SK-N-SH treated with all-trans-retinoic acid at 6 μM for 48 hours (cell line): ENCODE data around the gene NPAS3.

ENCODE experiments used
- ARNTL ChIP-seq: fragments of 450-650 bp; formaldehyde crosslinking; IDR thresholded peaks from 2 replicates; pipeline ENCODE4 v1.5.0; 2020; ENCODE audit warnings: low read depth, mild to moderate bottlenecking, moderate library complexity, borderline replicate concordance
- ESRRG ChIP-seq: fragments of 250-450 bp; sonication (Bioruptor Pico); IDR thresholded peaks from 2 replicates; pipeline ENCODE4 v1.6.1; 2021; ENCODE audit warnings: mild to moderate bottlenecking
- ISL1 ChIP-seq: fragments of 250-450 bp; sonication (Bioruptor Pico); IDR thresholded peaks from 2 replicates; pipeline ENCODE4 v2.1.2; 2022; ENCODE audit warnings: mild to moderate bottlenecking, moderate library complexity
- PPARA ChIP-seq: fragments of 250-450 bp; sonication (Bioruptor Pico); IDR thresholded peaks from 2 replicates; pipeline ENCODE4 v1.5.0; 2020; ENCODE audit warnings: mild to moderate bottlenecking, borderline replicate concordance
- RARB ChIP-seq: fragments of 250-450 bp; sonication (Bioruptor Pico); IDR thresholded peaks from 2 replicates; pipeline ENCODE4 v1.8.0; 2021; ENCODE audit warnings: mild to moderate bottlenecking, moderate library complexity
- SNAI2 ChIP-seq: fragments of 250-450 bp; sonication (Bioruptor Pico); IDR thresholded peaks from 2 replicates; pipeline ENCODE4 v1.5.0; 2020; ENCODE audit warnings: mild to moderate bottlenecking, moderate library complexity
- ZC3H10 ChIP-seq: fragments of 250-450 bp; sonication (Bioruptor Pico); IDR thresholded peaks from 2 replicates; pipeline ENCODE4 v1.5.1; 2021; ENCODE audit warnings: mild to moderate bottlenecking, moderate library complexity
- ZFP3 ChIP-seq: fragments of 250-450 bp; sonication (Bioruptor Pico); IDR thresholded peaks from 2 replicates; pipeline ENCODE4 v1.5.0; 2020; ENCODE audit warnings: mild to moderate bottlenecking, moderate library complexity
- ZNF70 ChIP-seq: fragments of 450-650 bp; formaldehyde crosslinking; IDR thresholded peaks from 2 replicates; pipeline ENCODE4 v1.5.0; 2020; ENCODE audit warnings: mild to moderate bottlenecking, moderate library complexity
- TF ChIP-seq, protein P1 (sequence below): fragments of 250-450 bp; sonication (Bioruptor Pico); IDR thresholded peaks from 2 replicates; pipeline ENCODE4 v1.8.0; 2021; ENCODE audit warnings: low read depth, mild to moderate bottlenecking, moderate library complexity, borderline replicate concordance
- TF ChIP-seq, protein P2 (sequence below): fragments of 250-450 bp; sonication (Bioruptor Pico); IDR thresholded peaks from 2 replicates; pipeline ENCODE4 v1.5.1; 2021; ENCODE audit warnings: mild to moderate bottlenecking, moderate library complexity

DNA sequence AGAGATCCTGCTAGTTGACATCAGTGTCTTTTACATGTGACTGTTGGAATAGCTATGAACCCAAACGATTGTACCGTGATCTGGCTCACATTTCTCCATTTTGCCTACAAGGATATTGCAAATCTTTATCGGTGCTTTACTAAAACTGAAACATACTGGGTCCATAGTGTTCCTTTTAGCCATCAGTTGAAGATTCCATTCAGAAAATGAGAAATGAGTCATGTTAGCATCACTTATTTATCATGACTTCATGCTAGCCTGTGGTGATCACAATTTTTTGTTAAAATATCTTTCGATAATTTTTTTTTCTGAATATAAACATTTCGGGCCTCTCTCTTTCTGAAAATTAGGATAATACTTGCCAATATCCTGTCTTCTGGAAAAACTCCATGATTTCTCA lies 801.9 kb downstream of the NPAS3 start:
- TF ChIP-seq ZC3H10 (no peak), ARNTL (CRISPR knock-in tag) (no peak), ZNF70 (CRISPR knock-in tag) (no peak), RARB (no peak), ISL1 (CRISPR knock-in tag) (no peak), SNAI2 (CRISPR knock-in tag) (no peak), ESRRG (CRISPR knock-in tag) (no peak), ZFP3 (CRISPR knock-in tag) (no peak), PPARA (CRISPR knock-in tag) (no peak)
- TF ChIP-seq, protein P1, sequence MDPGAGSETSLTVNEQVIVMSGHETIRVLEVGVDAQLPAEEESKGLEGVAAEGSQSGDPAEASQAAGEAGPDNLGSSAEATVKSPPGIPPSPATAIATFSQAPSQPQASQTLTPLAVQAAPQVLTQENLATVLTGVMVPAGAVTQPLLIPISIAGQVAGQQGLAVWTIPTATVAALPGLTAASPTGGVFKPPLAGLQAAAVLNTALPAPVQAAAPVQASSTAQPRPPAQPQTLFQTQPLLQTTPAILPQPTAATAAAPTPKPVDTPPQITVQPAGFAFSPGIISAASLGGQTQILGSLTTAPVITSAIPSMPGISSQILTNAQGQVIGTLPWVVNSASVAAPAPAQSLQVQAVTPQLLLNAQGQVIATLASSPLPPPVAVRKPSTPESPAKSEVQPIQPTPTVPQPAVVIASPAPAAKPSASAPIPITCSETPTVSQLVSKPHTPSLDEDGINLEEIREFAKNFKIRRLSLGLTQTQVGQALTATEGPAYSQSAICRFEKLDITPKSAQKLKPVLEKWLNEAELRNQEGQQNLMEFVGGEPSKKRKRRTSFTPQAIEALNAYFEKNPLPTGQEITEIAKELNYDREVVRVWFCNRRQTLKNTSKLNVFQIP (CRISPR knock-in tag) = no peak
- TF ChIP-seq, protein P2, sequence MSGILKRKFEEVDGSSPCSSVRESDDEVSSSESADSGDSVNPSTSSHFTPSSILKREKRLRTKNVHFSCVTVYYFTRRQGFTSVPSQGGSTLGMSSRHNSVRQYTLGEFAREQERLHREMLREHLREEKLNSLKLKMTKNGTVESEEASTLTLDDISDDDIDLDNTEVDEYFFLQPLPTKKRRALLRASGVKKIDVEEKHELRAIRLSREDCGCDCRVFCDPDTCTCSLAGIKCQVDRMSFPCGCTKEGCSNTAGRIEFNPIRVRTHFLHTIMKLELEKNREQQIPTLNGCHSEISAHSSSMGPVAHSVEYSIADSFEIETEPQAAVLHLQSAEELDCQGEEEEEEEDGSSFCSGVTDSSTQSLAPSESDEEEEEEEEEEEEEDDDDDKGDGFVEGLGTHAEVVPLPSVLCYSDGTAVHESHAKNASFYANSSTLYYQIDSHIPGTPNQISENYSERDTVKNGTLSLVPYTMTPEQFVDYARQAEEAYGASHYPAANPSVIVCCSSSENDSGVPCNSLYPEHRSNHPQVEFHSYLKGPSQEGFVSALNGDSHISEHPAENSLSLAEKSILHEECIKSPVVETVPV (CRISPR knock-in tag) = no peak
